Progenitor cell of endocrine pancreas (in vitro differentiated cells): ENCODE data around the gene PRKCZ. TPM values are rescaled to one million over a fixed set of nuclear protein-coding genes. Genes with fewer than 3 reads are reported as not detected.
A peak's percentile ranks its signal among the peaks of the same experiment; 100 is the strongest.

ENCODE experiments used
- DNase-seq: peaks from one replicate; pipeline ENCODE4 v3.0.0; 2021; ENCODE audit warnings: low spot score; ENCODE audit not compliant: unreplicated experiment
- H3K27ac Mint-ChIP-seq: 2 replicates; pipeline ENCODE4 v1.8.0; 2021; ENCODE audit warnings: mild to moderate bottlenecking, moderate library complexity, mixed read lengths
- H3K27me3 Mint-ChIP-seq: 2 replicates; pipeline ENCODE4 v1.8.0; 2021; ENCODE audit warnings: mixed read lengths
- H3K36me3 Mint-ChIP-seq: 2 replicates; pipeline ENCODE4 v1.8.0; 2022; ENCODE audit warnings: mixed read lengths; ENCODE audit not compliant: insufficient read depth
- H3K4me1 Mint-ChIP-seq: 2 replicates; pipeline ENCODE4 v1.8.0; 2021; ENCODE audit warnings: low read depth, mixed read lengths
- H3K4me3 Mint-ChIP-seq: 2 replicates; pipeline ENCODE4 v1.8.0; 2021; ENCODE audit warnings: low read depth, mild to moderate bottlenecking, moderate library complexity, mixed read lengths
- H3K9me3 Mint-ChIP-seq: 2 replicates; pipeline ENCODE4 v1.8.0; 2021; ENCODE audit warnings: low read depth, mixed read lengths
- CTCF ChIP-seq: fragments of 200-600 bp; sonication (generic); IDR thresholded peaks from one replicate; pipeline ENCODE4 v1.5.0; 2021; ENCODE audit warnings: antibody characterized with exemption, mild to moderate bottlenecking; ENCODE audit not compliant: unreplicated experiment
- total RNA-seq: library from RNA; stranded (reverse); gene quantifications from 2 replicates; pipeline ENCODE4 v1.2.1, GENCODE V29; 2021

The PRKCZ gene
- total RNA-seq, 1 donor from 2014 or later, result 71.5 TPM

GRCh38 chr1:2046953-2047748, 3.1 kb upstream of the PRKCZ start:
- Mint-ChIP-seq H3K36me3 (no peaks in the 10 kb centered on the region), H3K27ac (no peak overlapping the region), H3K4me3 (no peak overlapping the region), H3K4me1 (peaks cover 7% of the 10 kb centered on the region), H3K9me3 (no peaks in the 10 kb centered on the region), H3K27me3 (peaks cover 13% of the 10 kb centered on the region)
- no peak for DNase-seq
- TF ChIP-seq CTCF, result no peak

DNA sequence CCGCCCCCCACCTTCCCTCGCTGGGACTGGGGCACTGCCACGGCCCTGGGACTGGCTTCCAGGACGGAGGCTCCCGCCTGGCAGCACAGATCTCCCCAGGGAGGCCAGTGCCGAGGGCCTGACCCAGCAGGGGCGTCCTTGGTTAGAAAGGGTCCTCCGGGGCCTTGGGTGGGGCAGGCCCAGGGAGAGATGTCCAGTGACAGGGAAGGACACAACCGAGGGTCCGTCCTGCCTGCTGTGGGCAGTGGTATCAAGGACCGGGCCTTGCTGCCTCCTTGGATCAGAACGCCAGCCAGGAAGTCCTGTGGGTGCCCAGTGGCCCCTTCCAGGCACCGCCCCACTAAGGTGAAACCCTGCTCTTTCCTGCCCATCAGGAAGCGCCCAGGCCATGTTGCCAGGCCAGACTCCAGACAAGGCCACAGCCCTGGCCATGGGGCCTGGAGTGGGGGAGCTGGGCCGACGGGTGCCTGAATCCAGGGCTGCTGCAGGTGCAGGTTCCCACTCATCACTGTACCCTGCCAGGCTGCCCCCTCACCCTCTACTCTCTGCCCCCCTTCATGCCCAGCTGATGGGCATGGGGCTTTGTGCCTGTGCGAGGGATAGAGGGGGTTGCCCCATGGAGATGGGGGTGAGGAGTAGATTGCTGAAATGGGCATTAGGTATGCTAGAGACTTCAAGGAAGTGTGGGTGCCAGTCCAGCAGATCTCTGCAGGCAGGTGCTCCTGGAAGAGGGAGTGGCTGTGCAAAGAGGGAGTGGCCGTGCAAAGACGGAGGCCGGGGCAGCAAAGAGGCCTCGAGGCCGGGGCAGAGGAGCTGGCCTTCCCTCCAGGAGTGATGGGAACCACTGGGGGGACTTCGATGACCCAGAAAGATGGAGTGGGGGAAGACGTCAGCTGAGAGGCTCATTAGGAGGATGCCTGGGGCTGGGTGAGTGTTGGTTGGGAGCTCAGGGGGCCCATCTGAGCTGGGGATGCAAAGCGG, 2.2 kb upstream of the PRKCZ start:
- peaks cover 13% of the 10 kb centered on the region for H3K27me3 Mint-ChIP-seq
- H3K36me3 Mint-ChIP-seq, result no peaks in the 10 kb centered on the region
- no peak for DNase-seq
- peaks cover 11% of the 10 kb centered on the region for H3K4me1 Mint-ChIP-seq
- peak overlapping the region; percentile 56 for H3K27ac Mint-ChIP-seq
- TF ChIP-seq CTCF, result no peak
- H3K4me3 Mint-ChIP-seq, result peak overlapping the region; percentile 33
- no peaks in the 10 kb centered on the region for H3K9me3 Mint-ChIP-seq

GRCh38 chr1:2049225-2049717, 940 bp upstream of the PRKCZ start:
- Mint-ChIP-seq H3K27me3 (peaks cover 7% of the 10 kb centered on the region), H3K4me3 (peak overlapping the region; percentile 81), H3K36me3 (no peaks in the 10 kb centered on the region), H3K4me1 (peaks cover 9% of the 10 kb centered on the region), H3K9me3 (no peaks in the 10 kb centered on the region), H3K27ac (peak overlapping the region; percentile 95)
- peak; percentile 57 for TF ChIP-seq CTCF
- peak; percentile 68 for DNase-seq

DNA sequence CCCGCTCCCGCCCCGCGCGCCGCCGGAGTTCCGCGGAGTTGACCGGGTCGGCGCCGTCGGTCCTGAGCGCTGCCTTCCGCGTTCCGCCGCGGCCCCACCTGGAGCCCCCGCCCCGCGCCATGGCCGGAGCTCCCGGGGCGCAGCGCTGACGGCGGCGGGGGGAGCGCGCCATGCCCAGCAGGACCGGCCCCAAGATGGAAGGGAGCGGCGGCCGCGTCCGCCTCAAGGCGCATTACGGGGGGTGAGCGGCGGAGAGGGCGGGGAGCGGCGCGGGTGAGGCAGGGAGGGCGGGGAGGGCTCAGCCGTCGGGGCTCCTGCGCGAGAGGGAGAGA, 216 bp downstream of the PRKCZ start:
- Mint-ChIP-seq H3K4me1 (peaks cover 9% of the 10 kb centered on the region), H3K27me3 (peaks cover 5% of the 10 kb centered on the region), H3K36me3 (peaks cover 2% of the 10 kb centered on the region), H3K9me3 (no peaks in the 10 kb centered on the region), H3K4me3 (peak overlapping the region; percentile 77), H3K27ac (no peak overlapping the region)
- TF ChIP-seq CTCF, result no peak
- DNase-seq, result no peak
